HG03432 (cell line): ENCODE measurements around the gene RAB15.
"Not testable (repeated sequence)": the region's sequence is repeated elsewhere in the genome, so short reads cannot be mapped to it uniquely, and the experiment has no call there.

Source experiments
- ATAC-seq: cut with Tn5 transposase; IDR thresholded peaks from one replicate; pipeline ENCODE4 v1.9.1; 2021; ENCODE audit warnings: mild to moderate bottlenecking, moderate library complexity; ENCODE audit not compliant: unreplicated experiment

The RAB15 gene

DNA sequence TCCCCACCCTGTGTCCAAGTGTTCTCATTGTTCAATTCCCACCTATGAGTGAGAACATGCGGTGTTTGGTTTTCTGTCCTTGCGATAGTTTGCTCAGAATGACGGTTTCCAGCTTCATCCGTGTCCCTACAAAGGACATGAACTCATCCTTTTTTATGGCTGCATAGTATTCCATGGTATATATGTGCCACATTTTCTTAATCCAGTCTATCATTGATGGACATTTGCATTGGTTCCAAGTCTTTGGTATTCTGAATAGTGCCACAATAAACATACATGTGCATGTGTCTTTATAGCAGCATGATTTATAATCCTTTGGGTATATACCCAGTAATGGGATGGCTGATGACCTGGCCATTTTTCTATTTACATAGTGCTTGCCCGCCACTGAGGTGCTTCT lies 58.7 kb downstream of the RAB15 start:
- not testable (repeated sequence) for ATAC-seq

GRCh38 chr14:64912261-64912660 lies 59.9 kb downstream of the RAB15 start:
- ATAC-seq = no peak

- ATAC-seq = no peak
Measured at GRCh38 chr14:64910847-64911495, 61.2 kb downstream of the RAB15 start.

DNA sequence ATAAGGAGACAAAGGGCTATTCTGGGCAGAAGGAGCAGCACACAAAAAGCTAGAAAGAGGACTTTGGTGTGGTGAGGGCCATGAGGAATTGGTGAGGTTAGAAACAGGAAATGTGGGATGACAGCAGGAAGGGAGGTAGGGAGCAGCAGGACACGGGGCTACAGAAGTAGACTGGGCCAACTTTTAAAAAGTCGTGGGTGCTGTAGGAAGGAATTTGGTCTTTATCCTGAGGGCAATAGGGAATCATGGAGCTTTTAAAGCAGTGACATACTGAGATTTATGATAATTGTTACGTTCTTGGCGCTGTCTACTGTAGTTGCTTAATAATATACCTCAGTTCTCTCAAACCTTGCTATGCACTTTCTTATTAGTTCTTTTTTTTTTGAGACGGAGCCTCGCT lies 66.1 kb downstream of the RAB15 start:
- ATAC-seq = no peak

DNA sequence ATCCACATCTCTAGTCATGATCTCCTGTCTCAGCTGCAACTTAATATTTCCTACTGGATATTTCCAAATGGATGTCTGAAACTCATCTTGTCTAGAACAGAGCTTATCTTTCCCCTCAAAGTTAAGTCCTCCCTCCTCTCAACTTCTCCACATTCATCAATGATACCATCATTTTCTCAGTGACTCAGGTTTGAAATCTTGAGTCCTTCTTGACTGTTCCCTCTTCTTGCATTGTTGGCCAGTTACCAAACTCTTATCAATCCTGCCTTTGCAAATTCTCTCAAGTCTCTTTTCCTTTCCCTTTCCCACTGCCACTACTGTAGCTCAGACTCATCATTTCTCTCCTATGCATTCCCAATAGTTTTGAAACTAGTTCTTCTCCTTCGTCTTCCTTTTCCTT lies 72.2 kb downstream of the RAB15 start:
- ATAC-seq = no peak
